GM18526 (cell line): ENCODE results near the gene OR6X1.

Experiments used
- POLR2A ChIP-seq: IDR thresholded peaks from 3 replicates; pipeline ENCODE4 v1.6.1; 2011; ENCODE audit not compliant: insufficient read length; ENCODE audit errors: extremely low read depth

The OR6X1 gene

GRCh38 chr11:123754101-123754568, at the start of gene OR6X1:
OR6X1 (minus strand) TSS chr11:123754518; CDS start chr11:123754518, 0 bp downstream.
- no peak for TF ChIP-seq POLR2A

DNA sequence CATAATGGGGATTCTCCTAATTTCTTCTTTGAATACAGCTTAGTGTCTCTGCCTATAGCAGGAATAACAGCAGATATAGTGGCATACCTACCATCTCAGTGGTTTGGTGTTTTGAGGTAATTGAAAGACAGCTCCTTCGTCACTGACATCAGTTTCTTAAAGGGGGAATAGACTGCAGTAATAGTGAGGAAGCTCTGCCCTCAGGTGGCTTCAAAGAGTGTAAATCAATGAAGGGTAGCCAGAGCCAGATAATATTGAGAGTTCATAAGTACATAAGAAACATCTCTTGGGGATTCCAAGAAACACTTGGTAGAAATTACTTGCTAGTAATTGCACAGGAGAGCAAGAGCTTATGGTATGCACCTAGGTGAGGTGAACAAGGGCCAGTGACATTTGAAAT, 47.4 kb upstream of the OR6X1 start:
- TF ChIP-seq POLR2A, result no peak

DNA sequence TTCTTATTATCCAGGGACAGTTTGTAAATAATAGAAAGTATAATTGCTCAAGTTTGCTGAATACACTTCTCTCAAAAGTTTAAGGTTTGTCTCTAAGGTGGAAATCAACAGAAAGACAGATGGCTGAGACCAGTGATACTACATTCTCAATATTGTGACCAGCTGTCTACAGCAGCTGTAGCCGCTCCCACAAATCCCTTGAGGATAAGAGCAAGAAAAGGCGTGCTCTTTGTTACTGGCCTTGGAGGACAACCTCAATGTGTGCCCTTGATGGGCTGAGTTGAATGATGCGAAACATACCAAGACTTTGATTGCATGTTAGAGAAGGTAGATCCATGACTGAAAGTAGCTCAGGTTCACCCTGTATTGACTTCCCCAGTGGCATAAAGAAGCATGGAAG, 45.7 kb upstream of the OR6X1 start:
- TF ChIP-seq POLR2A, result no peak

GRCh38 chr11:123799438-123799837, 45.1 kb upstream of the OR6X1 start:
- TF ChIP-seq POLR2A, result no peak

- no peak for TF ChIP-seq POLR2A
Observed at GRCh38 chr11:123798513-123799252, 44.4 kb upstream of the OR6X1 start.

DNA sequence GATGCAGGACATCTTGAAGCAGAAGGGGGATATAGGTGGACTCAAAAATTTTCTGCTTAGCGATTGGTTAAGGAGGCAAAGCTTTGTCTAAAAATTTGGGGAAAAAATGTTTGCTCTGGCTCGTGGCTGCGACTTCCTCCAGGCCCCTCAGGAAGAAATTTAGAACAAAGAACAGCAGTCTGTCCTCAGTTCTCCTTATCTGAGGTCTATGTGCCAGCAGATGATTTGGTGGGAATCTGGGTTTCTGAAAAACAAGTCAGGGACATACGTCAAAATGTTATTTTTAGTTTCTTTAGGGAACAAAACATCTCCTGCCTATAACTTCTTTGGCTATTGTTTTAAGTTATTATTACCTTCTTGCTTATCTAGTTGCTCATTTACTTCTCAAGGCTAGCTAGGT, 43.8 kb upstream of the OR6X1 start:
- TF ChIP-seq POLR2A, result no peak

DNA sequence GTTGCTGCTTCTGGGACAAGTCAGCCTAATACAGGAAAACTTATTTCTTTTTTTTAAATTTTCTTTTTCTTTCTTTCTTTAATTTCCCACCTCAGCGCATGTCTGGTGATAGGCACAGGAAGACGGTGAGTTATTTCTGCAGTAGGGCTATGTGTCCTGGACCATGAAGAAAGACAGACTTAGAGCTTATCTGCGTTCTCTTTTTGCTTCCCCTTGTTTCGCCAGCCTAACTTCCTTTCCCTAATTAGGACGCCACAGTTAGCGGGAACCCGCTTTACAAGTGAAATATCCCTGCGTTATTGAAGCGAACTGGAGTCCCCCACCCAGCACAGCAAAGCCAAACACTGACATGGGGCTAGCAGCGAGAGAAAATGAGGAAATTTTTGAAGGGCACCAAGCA, 43.2 kb upstream of the OR6X1 start:
- TF ChIP-seq POLR2A, result no peak

DNA sequence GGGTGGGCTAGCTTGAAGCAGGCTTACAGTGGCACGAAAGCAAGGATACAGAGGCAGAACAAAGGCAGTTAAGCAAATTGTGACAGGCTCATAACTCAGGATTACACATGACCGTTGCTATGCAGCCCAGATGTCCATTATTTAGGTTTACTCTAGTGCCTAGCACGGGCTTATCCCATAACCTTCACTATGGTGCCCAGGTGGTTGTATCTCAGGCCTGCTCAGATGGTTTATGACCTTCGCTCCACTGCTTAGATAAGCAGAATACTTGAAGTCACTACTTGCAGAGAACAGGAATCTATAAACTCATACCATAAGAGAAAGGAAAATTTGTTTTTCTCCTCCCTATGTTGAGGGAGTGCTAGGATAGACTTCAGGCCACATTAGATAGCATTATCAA, 42.8 kb upstream of the OR6X1 start:
- no peak for TF ChIP-seq POLR2A

- no peak for TF ChIP-seq POLR2A
Observed at GRCh38 chr11:123796226-123796625, 41.9 kb upstream of the OR6X1 start.

GRCh38 chr11:123783536-123783935, 29.2 kb upstream of the OR6X1 start:
- no peak for TF ChIP-seq POLR2A

DNA sequence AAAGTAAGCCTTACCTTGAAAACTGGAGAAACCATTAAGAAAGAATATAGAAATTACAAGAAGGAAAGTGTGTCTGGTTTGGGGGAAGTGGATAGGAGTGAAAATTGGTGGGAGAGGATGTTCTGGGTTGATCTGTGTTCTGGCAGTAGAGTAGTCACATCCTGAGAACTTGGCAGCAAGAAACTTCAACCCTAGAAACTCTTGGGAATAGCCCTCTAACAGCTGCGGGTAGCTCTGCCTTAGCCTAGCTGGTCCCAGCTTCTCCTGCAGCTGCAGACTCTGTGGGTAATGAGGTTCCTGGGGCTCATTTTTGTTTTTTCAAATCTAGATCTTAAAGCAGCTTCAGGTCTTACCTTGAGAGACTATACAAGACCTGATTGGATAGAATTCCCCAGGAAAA, 24.2 kb upstream of the OR6X1 start:
- no peak for TF ChIP-seq POLR2A

DNA sequence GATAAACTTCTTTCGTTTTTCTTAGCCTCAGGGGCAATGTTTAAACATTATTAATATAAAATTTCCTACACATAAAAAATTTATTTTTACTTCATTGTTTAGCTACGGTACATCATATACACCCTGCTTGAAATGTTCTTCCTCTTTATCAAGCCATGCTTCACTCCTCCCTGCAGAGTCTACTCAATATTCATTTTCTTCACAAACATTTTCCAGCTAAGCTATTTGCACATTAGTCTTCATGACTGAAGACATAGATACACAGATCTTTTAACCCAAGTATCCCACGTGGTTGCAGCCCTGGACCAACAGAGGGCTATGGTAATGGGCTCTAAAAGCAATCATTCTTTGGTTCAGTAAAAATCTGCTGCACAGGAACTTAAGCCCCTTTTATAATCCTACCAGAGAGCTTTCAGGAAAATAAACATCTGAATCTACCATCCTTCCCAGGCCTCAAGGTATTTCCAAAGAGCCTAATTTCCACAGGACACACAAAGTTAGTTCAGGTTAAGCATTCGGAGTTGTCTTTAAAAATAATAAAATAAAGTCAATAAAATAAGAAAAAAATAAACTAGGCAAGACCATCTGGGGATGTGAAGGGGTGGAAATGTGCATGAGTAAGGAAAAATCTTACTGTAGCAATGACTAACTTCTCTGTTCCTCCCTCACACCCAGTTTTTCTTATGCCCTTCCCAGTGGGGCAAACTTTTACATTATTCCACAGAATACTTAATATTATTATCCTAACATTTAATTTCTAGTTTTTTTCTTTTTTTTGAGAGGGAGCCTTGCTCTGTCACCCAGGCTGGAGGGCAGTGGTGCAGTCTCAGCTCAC, 21.6 kb upstream of the OR6X1 start:
- no peak for TF ChIP-seq POLR2A

- TF ChIP-seq POLR2A, result no peak
Observed at GRCh38 chr11:123775289-123775688, 21.0 kb upstream of the OR6X1 start.

- TF ChIP-seq POLR2A, result no peak
Observed at GRCh38 chr11:123773959-123774358, 19.6 kb upstream of the OR6X1 start.

GRCh38 chr11:123773026-123773425, 18.7 kb upstream of the OR6X1 start:
- no peak for TF ChIP-seq POLR2A

DNA sequence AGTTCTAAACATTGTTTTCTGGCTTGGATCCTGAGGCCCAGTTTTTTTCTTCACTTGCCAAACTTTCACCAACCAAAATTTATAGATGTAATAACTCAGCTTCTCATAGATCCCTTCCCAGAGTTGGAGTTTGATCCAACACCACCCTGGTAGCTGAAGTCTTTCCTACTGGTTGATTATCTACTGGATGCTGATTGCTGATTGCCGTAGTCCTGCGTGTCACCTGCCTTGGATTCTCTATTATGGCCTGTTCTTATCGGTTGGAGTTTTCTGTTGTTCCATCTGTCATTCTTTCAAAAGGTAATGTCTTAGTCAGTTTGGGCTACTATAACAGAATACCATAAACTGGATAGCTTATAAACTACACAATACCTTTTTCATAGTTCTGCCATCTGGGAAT, 17.3 kb upstream of the OR6X1 start:
- no peak for TF ChIP-seq POLR2A
